Measurements from ENCODE around the gene CLDN10. TPM values are rescaled to one million over a fixed set of nuclear protein-coding genes. Genes with fewer than 3 reads are reported as not detected.
"Not testable (repeated sequence)": the region's sequence is repeated elsewhere in the genome, so short reads cannot be mapped to it uniquely, and the experiment has no call there.

The CLDN10 gene
- total RNA-seq (2014; rRNA removed; shearing (Covaris generic)), result not detected in 2 replicates
- polyA plus RNA-seq (2015; cell fraction: cytosol; rRNA removed), result not detected in 2 replicates
- not detected in 2 replicates for polyA plus RNA-seq (2015; cell fraction: nucleus; rRNA removed)

GRCh38 chr13:95552539-95553441, at the start of gene CLDN10:
CLDN10 (plus strand) TSS chr13:95552720; CDS start chr13:95552754, 34 bp downstream.
- no peak for DNase-seq (ENCODE audit: low read depth, low spot score)
- in situ Hi-C loops (cut with HindIII; ENCODE audit: low pct_unique_long_range_greater_than_20kb, low sequenced_read_pairs), result no loop called here

GRCh38 chr13:95503662-95504061, 48.9 kb upstream of the CLDN10 start:
- in situ Hi-C loops (cut with HindIII; ENCODE audit: low pct_unique_long_range_greater_than_20kb, low sequenced_read_pairs), result no loop called here
- no peak for DNase-seq (ENCODE audit: low read depth, low spot score)

GRCh38 chr13:95505265-95505664, 47.3 kb upstream of the CLDN10 start:
- in situ Hi-C loops (cut with HindIII; ENCODE audit: low pct_unique_long_range_greater_than_20kb, low sequenced_read_pairs), result no loop called here
- no peak for DNase-seq (ENCODE audit: low read depth, low spot score)

GRCh38 chr13:95505986-95506385, 46.5 kb upstream of the CLDN10 start:
- DNase-seq (ENCODE audit: low read depth, low spot score), result no peak
- in situ Hi-C loops (cut with HindIII; ENCODE audit: low pct_unique_long_range_greater_than_20kb, low sequenced_read_pairs), result no loop called here

- no peak for DNase-seq (ENCODE audit: low read depth, low spot score)
- in situ Hi-C loops (cut with HindIII; ENCODE audit: low pct_unique_long_range_greater_than_20kb, low sequenced_read_pairs), result no loop called here
Measured at GRCh38 chr13:95507991-95508390, 44.5 kb upstream of the CLDN10 start.

- in situ Hi-C loops (cut with HindIII; ENCODE audit: low pct_unique_long_range_greater_than_20kb, low sequenced_read_pairs), result no loop called here
- no peak for DNase-seq (ENCODE audit: low read depth, low spot score)
Measured at GRCh38 chr13:95508996-95509395, 43.5 kb upstream of the CLDN10 start.

- no peak for DNase-seq (ENCODE audit: low read depth, low spot score)
Measured at GRCh38 chr13:95509521-95510310, 42.8 kb upstream of the CLDN10 start.

GRCh38 chr13:95510950-95511349, 41.6 kb upstream of the CLDN10 start:
- in situ Hi-C loops (cut with HindIII; ENCODE audit: low pct_unique_long_range_greater_than_20kb, low sequenced_read_pairs), result no loop called here
- no peak for DNase-seq (ENCODE audit: low read depth, low spot score)

More at GRCh38 chr13:95509521-95510310, 42.8 kb upstream of the CLDN10 start:
- in situ Hi-C loops (cut with HindIII; ENCODE audit: low pct_unique_long_range_greater_than_20kb, low sequenced_read_pairs), result no loop called here

GRCh38 chr13:95512424-95512823, 40.1 kb upstream of the CLDN10 start:
- DNase-seq (ENCODE audit: low read depth, low spot score), result no peak
- in situ Hi-C loops (cut with HindIII; ENCODE audit: low pct_unique_long_range_greater_than_20kb, low sequenced_read_pairs), result no loop called here

- DNase-seq (ENCODE audit: low read depth, low spot score), result no peak
- in situ Hi-C loops (cut with HindIII; ENCODE audit: low pct_unique_long_range_greater_than_20kb, low sequenced_read_pairs), result no loop called here
Measured at GRCh38 chr13:95512957-95513356, 39.6 kb upstream of the CLDN10 start.

GRCh38 chr13:95515606-95516005, 36.9 kb upstream of the CLDN10 start:
- in situ Hi-C loops (cut with HindIII; ENCODE audit: low pct_unique_long_range_greater_than_20kb, low sequenced_read_pairs), result not testable (repeated sequence)

GRCh38 chr13:95516021-95516420, 36.5 kb upstream of the CLDN10 start:
- DNase-seq (ENCODE audit: low read depth, low spot score), result no peak
- in situ Hi-C loops (cut with HindIII; ENCODE audit: low pct_unique_long_range_greater_than_20kb, low sequenced_read_pairs), result no loop called here

More at GRCh38 chr13:95515606-95516005, 36.9 kb upstream of the CLDN10 start:
- not testable (repeated sequence) for DNase-seq (ENCODE audit: low read depth, low spot score)

GRCh38 chr13:95516492-95516891, 36.0 kb upstream of the CLDN10 start:
- no peak for DNase-seq (ENCODE audit: low read depth, low spot score)
- in situ Hi-C loops (cut with HindIII; ENCODE audit: low pct_unique_long_range_greater_than_20kb, low sequenced_read_pairs), result no loop called here

GRCh38 chr13:95523598-95523997, 28.9 kb upstream of the CLDN10 start:
- in situ Hi-C loops (cut with HindIII; ENCODE audit: low pct_unique_long_range_greater_than_20kb, low sequenced_read_pairs), result no loop called here
- no peak for DNase-seq (ENCODE audit: low read depth, low spot score)

- in situ Hi-C loops (cut with HindIII; ENCODE audit: low pct_unique_long_range_greater_than_20kb, low sequenced_read_pairs), result no loop called here
- DNase-seq (ENCODE audit: low read depth, low spot score), result no peak
Measured at GRCh38 chr13:95524264-95524901, 28.1 kb upstream of the CLDN10 start.

GRCh38 chr13:95527955-95528354, 24.6 kb upstream of the CLDN10 start:
- in situ Hi-C loops (cut with HindIII; ENCODE audit: low pct_unique_long_range_greater_than_20kb, low sequenced_read_pairs), result no loop called here

GRCh38 chr13:95530178-95530577, 22.3 kb upstream of the CLDN10 start:
- DNase-seq (ENCODE audit: low read depth, low spot score), result peak; percentile 82
- in situ Hi-C loops (cut with HindIII; ENCODE audit: low pct_unique_long_range_greater_than_20kb, low sequenced_read_pairs), result no loop called here

More at GRCh38 chr13:95527955-95528354, 24.6 kb upstream of the CLDN10 start:
- DNase-seq (ENCODE audit: low read depth, low spot score), result no peak

Measured in SK-MEL-5 (cell line).